Lower leg skin (tissue), 3 donors: ENCODE data around the gene NCKAP5L.

ENCODE experiments used
- POLR2A ChIP-seq, 2 donors: fragments of 450-650 bp; IDR thresholded peaks; one replicate each; pipeline ENCODE4 v1.6.1; 2016 to 2017; ENCODE audit warnings: antibody characterized with exemption in 2 of 2, mild to moderate bottlenecking in 1 of 2, moderate library complexity in 1 of 2
- TF ChIP-seq, protein P1 (sequence below), 3 donors: fragments of 450-650 bp; IDR thresholded peaks; one replicate each; pipeline ENCODE4 v1.5.1; 2016; ENCODE audit warnings: antibody characterized with exemption in 3 of 3, mild to moderate bottlenecking in 3 of 3, moderate library complexity in 2 of 3

DNA sequence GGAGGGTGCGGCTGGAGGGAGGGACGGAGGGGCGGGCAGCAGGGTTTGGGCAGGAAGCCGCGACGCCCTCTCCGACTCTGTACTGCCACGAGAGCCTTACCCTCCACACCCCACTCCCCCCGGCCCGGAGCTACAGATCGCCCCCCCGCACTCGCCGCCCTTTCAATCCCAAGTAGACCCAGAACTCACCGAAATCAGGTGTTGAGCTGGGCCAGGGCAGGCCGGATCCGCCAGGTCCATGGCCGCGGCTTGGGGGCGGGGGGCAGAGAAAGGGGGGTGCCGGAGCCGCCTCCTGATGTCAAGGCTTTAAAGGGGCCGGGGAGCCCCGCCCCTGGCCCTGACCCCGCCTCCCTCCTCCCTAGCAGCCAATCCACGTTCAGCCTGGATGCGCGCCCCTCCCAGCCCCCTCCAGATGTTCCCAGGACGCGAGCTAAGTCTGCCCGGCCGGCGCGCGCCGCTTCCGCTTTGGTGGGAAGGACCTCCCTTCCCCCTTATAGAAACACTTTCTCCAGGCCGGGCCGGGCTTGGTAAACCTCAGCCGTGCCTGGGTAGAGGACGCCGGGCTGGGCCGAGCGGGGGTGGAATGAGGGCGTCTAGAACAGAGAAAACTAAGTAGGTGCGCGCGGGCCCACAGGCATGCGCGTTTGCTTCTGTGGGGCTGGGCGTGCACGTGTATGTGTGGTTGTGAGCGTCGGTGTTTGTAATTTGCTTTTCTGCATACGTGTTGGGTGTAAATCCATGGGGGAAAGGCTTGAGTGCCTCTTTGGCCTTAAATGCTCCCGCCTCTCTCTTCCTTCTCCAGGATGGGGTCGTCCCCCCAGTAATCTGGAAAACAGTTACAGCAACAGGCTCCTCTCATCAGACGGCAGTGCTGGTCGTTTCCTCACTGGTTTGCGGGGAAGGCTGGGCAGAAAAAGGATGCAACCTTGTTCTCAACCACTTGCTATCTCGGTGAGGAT is at the start of gene NCKAP5L:
- TF ChIP-seq, protein P1, sequence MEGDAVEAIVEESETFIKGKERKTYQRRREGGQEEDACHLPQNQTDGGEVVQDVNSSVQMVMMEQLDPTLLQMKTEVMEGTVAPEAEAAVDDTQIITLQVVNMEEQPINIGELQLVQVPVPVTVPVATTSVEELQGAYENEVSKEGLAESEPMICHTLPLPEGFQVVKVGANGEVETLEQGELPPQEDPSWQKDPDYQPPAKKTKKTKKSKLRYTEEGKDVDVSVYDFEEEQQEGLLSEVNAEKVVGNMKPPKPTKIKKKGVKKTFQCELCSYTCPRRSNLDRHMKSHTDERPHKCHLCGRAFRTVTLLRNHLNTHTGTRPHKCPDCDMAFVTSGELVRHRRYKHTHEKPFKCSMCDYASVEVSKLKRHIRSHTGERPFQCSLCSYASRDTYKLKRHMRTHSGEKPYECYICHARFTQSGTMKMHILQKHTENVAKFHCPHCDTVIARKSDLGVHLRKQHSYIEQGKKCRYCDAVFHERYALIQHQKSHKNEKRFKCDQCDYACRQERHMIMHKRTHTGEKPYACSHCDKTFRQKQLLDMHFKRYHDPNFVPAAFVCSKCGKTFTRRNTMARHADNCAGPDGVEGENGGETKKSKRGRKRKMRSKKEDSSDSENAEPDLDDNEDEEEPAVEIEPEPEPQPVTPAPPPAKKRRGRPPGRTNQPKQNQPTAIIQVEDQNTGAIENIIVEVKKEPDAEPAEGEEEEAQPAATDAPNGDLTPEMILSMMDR (IDR thresholded peaks at IDR 0.05), result no peak
- TF ChIP-seq POLR2A (IDR thresholded peaks at IDR 0.05), result no peak
